ENCODE data around the gene SGCD.

DNA sequence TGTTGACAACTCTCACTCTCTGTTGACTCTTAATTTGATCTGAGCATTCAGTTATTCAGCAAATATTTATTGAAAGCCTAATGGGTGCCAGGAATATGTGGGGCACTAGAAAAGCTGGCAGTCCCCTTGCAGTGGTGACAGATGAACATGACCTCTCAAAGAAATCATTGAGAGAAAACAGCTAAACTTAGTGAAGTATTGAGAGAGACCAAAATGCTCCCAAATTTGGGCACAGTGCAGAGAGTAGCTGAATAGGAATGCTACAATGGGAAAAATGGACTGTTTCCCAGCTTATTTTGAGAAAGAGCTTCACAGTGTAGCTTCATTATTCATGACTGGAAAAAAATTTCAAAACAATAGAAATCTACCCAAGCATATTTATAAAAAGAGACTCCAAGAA, 257.9 kb downstream of the SGCD start:
- TF ChIP-seq CTCF (IDR thresholded peaks at IDR 0.05) = no peak
- no peak for TF ChIP-seq POLR2A (IDR thresholded peaks at IDR 0.05)
